LHCN-M2 (cell line): ENCODE data around the gene MSI2. TPM values are rescaled to one million over a fixed set of nuclear protein-coding genes. Genes with fewer than 3 reads are reported as not detected.

ENCODE experiments used
- DNase-seq: peaks from one replicate; pipeline ENCODE4 v3.0.0-alpha.2; 2012; ENCODE audit warnings: low read depth
- total RNA-seq: library from RNA; depleted of rRNA; stranded (reverse); fragments of >200 nt; gene quantifications from 2 replicates; pipeline ENCODE4 v1.2.3, GENCODE V29; 2014

Gene MSI2
- total RNA-seq, 1 experiment from 2014 or later: 120 TPM

GRCh38 chr17:57518587-57519581 is 262.6 kb downstream of the MSI2 start:
- DNase-seq: peak; percentile 59

- DNase-seq: no peak
Observed at GRCh38 chr17:57519800-57520199, 263.5 kb downstream of the MSI2 start.

GRCh38 chr17:57521606-57522005 is 265.3 kb downstream of the MSI2 start:
- no peak for DNase-seq

- DNase-seq: no peak
Observed at GRCh38 chr17:57522042-57523005, 266.0 kb downstream of the MSI2 start.

- peak; percentile 93 for DNase-seq
Observed at GRCh38 chr17:57523926-57524632, 267.8 kb downstream of the MSI2 start.

GRCh38 chr17:57524839-57525568 is 268.7 kb downstream of the MSI2 start:
- DNase-seq: no peak

- no peak for DNase-seq
Observed at GRCh38 chr17:57527221-57528057, 271.1 kb downstream of the MSI2 start.

- no peak for DNase-seq
Observed at GRCh38 chr17:57528058-57528451, 271.7 kb downstream of the MSI2 start.

- no peak for DNase-seq
Observed at GRCh38 chr17:57530026-57530425, 273.7 kb downstream of the MSI2 start.

- no peak for DNase-seq
Observed at GRCh38 chr17:57530508-57530907, 274.2 kb downstream of the MSI2 start.

GRCh38 chr17:57531078-57531477 is 274.8 kb downstream of the MSI2 start:
- no peak for DNase-seq

GRCh38 chr17:57531648-57532504 is 275.6 kb downstream of the MSI2 start:
- DNase-seq: no peak

GRCh38 chr17:57532556-57532955 is 276.2 kb downstream of the MSI2 start:
- no peak for DNase-seq

- no peak for DNase-seq
Observed at GRCh38 chr17:57532966-57533365, 276.6 kb downstream of the MSI2 start.

GRCh38 chr17:57533684-57534305 is 277.5 kb downstream of the MSI2 start:
- no peak for DNase-seq

GRCh38 chr17:57534863-57535248 is 278.5 kb downstream of the MSI2 start:
- no peak for DNase-seq

- peak; percentile 62 for DNase-seq
Observed at GRCh38 chr17:57535249-57535966, 279.1 kb downstream of the MSI2 start.

- DNase-seq: no peak
Observed at GRCh38 chr17:57536289-57536688, 280.0 kb downstream of the MSI2 start.
